HepG2 (cell line): ENCODE results near the gene GPR17. TPM values are rescaled to one million over a fixed set of nuclear protein-coding genes. Genes with fewer than 3 reads are reported as not detected.

Source experiments
- ATAD3A ChIP-seq: sonication (generic); formaldehyde crosslinking; IDR thresholded peaks from 2 replicates; pipeline ENCODE4 v1.4.0; 2020; ENCODE audit warnings: missing genetic modification reagents
- CBX1 ChIP-seq: IDR thresholded peaks from one replicate; pipeline ENCODE4 v1.6.1; 2016; ENCODE audit warnings: antibody characterized with exemption, low read depth
- DNMT1 ChIP-seq: sonication (generic); formaldehyde crosslinking; IDR thresholded peaks from 2 replicates; pipeline ENCODE4 v1.5.1; 2020; ENCODE audit warnings: mild to moderate bottlenecking, missing genetic modification reagents
- FOXK1 ChIP-seq: sonication (generic); formaldehyde crosslinking; IDR thresholded peaks from 2 replicates; pipeline ENCODE4 v1.4.0; 2020; ENCODE audit warnings: low read depth, missing genetic modification reagents, borderline replicate concordance
- HCFC1 ChIP-seq: fragments of 150-350 bp; IDR thresholded peaks from 2 replicates; pipeline ENCODE4 v1.6.1; 2014; ENCODE audit warnings: low read depth, low read length
- HNRNPUL1 ChIP-seq: fragments of 200-400 bp; formaldehyde crosslinking; IDR thresholded peaks from 2 replicates; pipeline ENCODE4 v1.6.1; 2017; ENCODE audit warnings: low read depth, mild to moderate bottlenecking, low read length, moderate library complexity
- HOXD1 ChIP-seq: sonication (generic); formaldehyde crosslinking; IDR thresholded peaks from 2 replicates; pipeline ENCODE4 v1.5.0; 2020; ENCODE audit warnings: missing genetic modification reagents
- IRX3 ChIP-seq: sonication (generic); formaldehyde crosslinking; IDR thresholded peaks from 2 replicates; pipeline ENCODE4 v1.8.1; 2023; ENCODE audit warnings: mild to moderate bottlenecking, low read depth, missing genetic modification reagents, borderline replicate concordance
- JUND ChIP-seq: sonication (generic); formaldehyde crosslinking; IDR thresholded peaks from 2 replicates; pipeline ENCODE4 v1.8.0; 2022; ENCODE audit warnings: mild to moderate bottlenecking, missing genetic modification reagents
- MBD4 ChIP-seq: IDR thresholded peaks from 2 replicates; pipeline ENCODE4 v1.6.1; 2012; ENCODE audit warnings: low read length, inconsistent platforms, borderline replicate concordance
- NCOA2 ChIP-seq: sonication (generic); formaldehyde crosslinking; IDR thresholded peaks from 2 replicates; pipeline ENCODE4 v1.8.0; 2022; ENCODE audit warnings: inconsistent platforms
- NPAS2 ChIP-seq: sonication (generic); formaldehyde crosslinking; IDR thresholded peaks from 2 replicates; pipeline ENCODE4 v1.8.0; 2022; ENCODE audit warnings: mild to moderate bottlenecking, missing genetic modification reagents, borderline replicate concordance
- SIN3B ChIP-seq: fragments of 150-350 bp; IDR thresholded peaks from 2 replicates; pipeline ENCODE4 v1.6.1; 2014; ENCODE audit warnings: low read length
- SSRP1 ChIP-seq: IDR thresholded peaks from 2 replicates; pipeline ENCODE4 v1.6.1; 2016; ENCODE audit warnings: control low read depth
- TEAD2 ChIP-seq: sonication (generic); formaldehyde crosslinking; IDR thresholded peaks from 2 replicates; pipeline ENCODE4 v1.9.0; 2021; ENCODE audit warnings: missing genetic modification reagents
- ZNF607 ChIP-seq: sonication (generic); formaldehyde crosslinking; IDR thresholded peaks from 2 replicates; pipeline ENCODE4 v1.5.1; 2020; ENCODE audit warnings: missing genetic modification reagents, mild to moderate bottlenecking, borderline replicate concordance
- ZNF652 ChIP-seq: IDR thresholded peaks from 2 replicates; pipeline ENCODE4 v1.6.1; 2016; ENCODE audit warnings: low read depth, borderline replicate concordance
- ZNF737 ChIP-seq: sonication (generic); formaldehyde crosslinking; IDR thresholded peaks from 2 replicates; pipeline ENCODE4 v1.5.0; 2020; ENCODE audit warnings: missing genetic modification reagents, mild to moderate bottlenecking, borderline replicate concordance
- ZNF772 ChIP-seq: sonication (generic); formaldehyde crosslinking; IDR thresholded peaks from 2 replicates; pipeline ENCODE4 v1.5.0; 2020; ENCODE audit warnings: mild to moderate bottlenecking, missing genetic modification reagents
- ZNF879 ChIP-seq: sonication (generic); formaldehyde crosslinking; IDR thresholded peaks from 2 replicates; pipeline ENCODE4 v1.8.1; 2023; ENCODE audit warnings: missing genetic modification reagents
- polyA plus RNA-seq, 8 experiments: library from polyadenylated mRNA; depleted of rRNA in 3 of 8; stranded (reverse) in 7 of 8; unstranded in 1 of 8; fragments of >200 nt; fragmentation: Illumina TruSeq in 4 of 8; extraction: Trizol in 4 of 8; gene quantifications; 2 replicates each; pipeline versions ENCODE4 v1.2.1 to v1.2.3, GENCODE V29; 2011 to 2016; ENCODE audit warnings: low read depth in 4 of 8, missing spikeins in 1 of 8, mixed read lengths in 1 of 8; ENCODE audit not compliant: insufficient read depth in 1 of 8
- total RNA-seq, 5 experiments: library from RNA; depleted of rRNA; stranded (reverse); fragments of >200 nt; fragmentation: Illumina TruSeq; extraction: Trizol; gene quantifications; 2 replicates each; pipeline ENCODE4 v1.2.3, GENCODE V29; 2016; ENCODE audit warnings: low read depth in 1 of 5
- TF ChIP-seq, protein P1 (sequence below): sonication (generic); formaldehyde crosslinking; IDR thresholded peaks from 2 replicates; pipeline ENCODE4 v1.8.1; 2023; ENCODE audit warnings: mild to moderate bottlenecking, missing genetic modification reagents
- TF ChIP-seq, protein P2 (sequence below): sonication (generic); formaldehyde crosslinking; IDR thresholded peaks from 2 replicates; pipeline ENCODE4 v1.8.1; 2023; ENCODE audit warnings: missing genetic modification reagents, mild to moderate bottlenecking, borderline replicate concordance
- TF ChIP-seq, protein P3 (sequence below): IDR thresholded peaks from 2 replicates; pipeline ENCODE4 v1.6.1; 2016; ENCODE audit warnings: mild to moderate bottlenecking
- TF ChIP-seq, protein P4 (sequence below): sonication (generic); formaldehyde crosslinking; IDR thresholded peaks from 2 replicates; pipeline ENCODE4 v1.8.0; 2022; ENCODE audit warnings: low read depth, missing genetic modification reagents
- TF ChIP-seq, protein P5 (sequence below): sonication (generic); formaldehyde crosslinking; conservative IDR thresholded peaks from 2 replicates; pipeline ENCODE4 v1.8.0; 2022; ENCODE audit warnings: mild to moderate bottlenecking, moderate library complexity, missing genetic modification reagents
- TF ChIP-seq, protein P6 (sequence below): sonication (generic); formaldehyde crosslinking; IDR thresholded peaks from 2 replicates; pipeline ENCODE4 v1.4.0; 2020; ENCODE audit warnings: mild to moderate bottlenecking, missing genetic modification reagents

Gene GPR17
- total and polyA plus RNA-seq, 2 of the 13 experiments (the other 11 are each of a cell fraction or from before 2014, with no cell fraction given): not detected

DNA sequence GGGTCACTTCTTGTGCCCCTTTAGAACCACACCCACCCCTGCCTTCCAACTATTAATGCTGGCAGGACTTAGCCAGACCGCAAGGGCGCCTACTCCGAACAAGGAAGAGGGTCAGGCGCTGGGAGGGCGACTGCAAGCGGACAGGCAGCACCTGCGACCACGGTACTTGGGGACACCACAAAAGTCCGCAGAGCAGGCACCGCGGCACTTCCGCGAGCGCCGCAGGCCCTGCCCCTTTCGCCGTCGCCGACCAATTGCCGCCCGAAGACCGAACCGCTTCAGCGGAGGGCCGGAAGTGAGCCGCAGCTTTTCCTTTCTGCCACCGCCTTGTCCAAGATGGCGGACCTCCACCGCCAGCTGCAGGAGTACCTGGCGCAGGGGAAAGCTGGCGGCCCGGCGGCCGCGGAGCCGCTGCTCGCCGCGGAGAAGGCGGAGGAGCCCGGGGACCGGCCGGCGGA, 55.3 kb downstream of the GPR17 start, which contains the start of gene SFT2D3 (continued):
- TF ChIP-seq ZNF607 (CRISPR knock-in tag) (0 out of 2 replicates have a peak, but pooled peaks have one; percentile 21), CBX1 (peak; percentile 36), ZNF772 (CRISPR knock-in tag) (no peak), SIN3B (no peak; the same call in 1 of the 2 replicates), HCFC1 (peak; percentile 45), IRX3 (CRISPR knock-in tag) (peak; percentile 58; the same call in 1 of the 2 replicates), ATAD3A (peak; percentile 83; the same call in 1 of the 2 replicates), ZNF737 (CRISPR knock-in tag) (no peak), DNMT1 (CRISPR knock-in tag) (no peak), HNRNPUL1 (peak; percentile 20; the same call in 1 of the 2 replicates), NCOA2 (CRISPR knock-in tag) (peak; percentile 36; the same call in 1 of the 2 replicates), MBD4 (no peak), HOXD1 (no peak; the same call in 1 of the 2 replicates), FOXK1 (CRISPR knock-in tag) (no peak; the same call in 1 of the 2 replicates), JUND (CRISPR knock-in tag) (peak; percentile 64; the same call in 1 of the 2 replicates), SSRP1 (no peak), ZNF652 (CRISPR knock-in tag) (0 out of 2 replicates have a peak, but pooled peaks have one; percentile 10), TEAD2 (CRISPR knock-in tag) (peak; percentile 56; the same call in 1 of the 2 replicates), NPAS2 (CRISPR knock-in tag) (no peak), ZNF879 (CRISPR knock-in tag) (peak; percentile 82; the same call in 1 of the 2 replicates)
- TF ChIP-seq, protein P1, sequence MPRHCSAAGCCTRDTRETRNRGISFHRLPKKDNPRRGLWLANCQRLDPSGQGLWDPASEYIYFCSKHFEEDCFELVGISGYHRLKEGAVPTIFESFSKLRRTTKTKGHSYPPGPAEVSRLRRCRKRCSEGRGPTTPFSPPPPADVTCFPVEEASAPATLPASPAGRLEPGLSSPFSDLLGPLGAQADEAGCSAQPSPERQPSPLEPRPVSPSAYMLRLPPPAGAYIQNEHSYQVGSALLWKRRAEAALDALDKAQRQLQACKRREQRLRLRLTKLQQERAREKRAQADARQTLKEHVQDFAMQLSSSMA: no peak
- TF ChIP-seq, protein P2, sequence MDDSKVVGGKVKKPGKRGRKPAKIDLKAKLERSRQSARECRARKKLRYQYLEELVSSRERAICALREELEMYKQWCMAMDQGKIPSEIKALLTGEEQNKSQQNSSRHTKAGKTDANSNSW: no peak
- TF ChIP-seq, protein P3, sequence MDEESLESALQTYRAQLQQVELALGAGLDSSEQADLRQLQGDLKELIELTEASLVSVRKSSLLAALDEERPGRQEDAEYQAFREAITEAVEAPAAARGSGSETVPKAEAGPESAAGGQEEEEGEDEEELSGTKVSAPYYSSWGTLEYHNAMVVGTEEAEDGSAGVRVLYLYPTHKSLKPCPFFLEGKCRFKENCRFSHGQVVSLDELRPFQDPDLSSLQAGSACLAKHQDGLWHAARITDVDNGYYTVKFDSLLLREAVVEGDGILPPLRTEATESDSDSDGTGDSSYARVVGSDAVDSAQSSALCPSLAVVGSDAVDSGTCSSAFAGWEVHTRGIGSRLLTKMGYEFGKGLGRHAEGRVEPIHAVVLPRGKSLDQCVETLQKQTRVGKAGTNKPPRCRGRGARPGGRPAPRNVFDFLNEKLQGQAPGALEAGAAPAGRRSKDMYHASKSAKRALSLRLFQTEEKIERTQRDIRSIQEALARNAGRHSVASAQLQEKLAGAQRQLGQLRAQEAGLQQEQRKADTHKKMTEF (CRISPR knock-in tag): peak; percentile 88; the same call in 1 of the 2 replicates
- TF ChIP-seq, protein P4, sequence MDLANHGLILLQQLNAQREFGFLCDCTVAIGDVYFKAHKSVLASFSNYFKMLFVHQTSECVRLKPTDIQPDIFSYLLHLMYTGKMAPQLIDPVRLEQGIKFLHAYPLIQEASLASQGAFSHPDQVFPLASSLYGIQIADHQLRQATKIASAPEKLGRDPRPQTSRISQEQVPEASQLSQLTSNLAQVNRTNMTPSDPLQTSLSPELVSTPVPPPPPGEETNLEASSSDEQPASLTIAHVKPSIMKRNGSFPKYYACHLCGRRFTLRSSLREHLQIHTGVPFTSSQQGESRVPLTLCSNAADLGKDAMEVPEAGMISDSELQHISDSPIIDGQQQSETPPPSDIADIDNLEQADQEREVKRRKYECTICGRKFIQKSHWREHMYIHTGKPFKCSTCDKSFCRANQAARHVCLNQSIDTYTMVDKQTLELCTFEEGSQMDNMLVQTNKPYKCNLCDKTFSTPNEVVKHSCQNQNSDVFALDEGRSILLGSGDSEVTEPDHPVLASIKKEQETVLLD (CRISPR knock-in tag): no peak; the same call in 1 of the 2 replicates
- TF ChIP-seq, protein P5, sequence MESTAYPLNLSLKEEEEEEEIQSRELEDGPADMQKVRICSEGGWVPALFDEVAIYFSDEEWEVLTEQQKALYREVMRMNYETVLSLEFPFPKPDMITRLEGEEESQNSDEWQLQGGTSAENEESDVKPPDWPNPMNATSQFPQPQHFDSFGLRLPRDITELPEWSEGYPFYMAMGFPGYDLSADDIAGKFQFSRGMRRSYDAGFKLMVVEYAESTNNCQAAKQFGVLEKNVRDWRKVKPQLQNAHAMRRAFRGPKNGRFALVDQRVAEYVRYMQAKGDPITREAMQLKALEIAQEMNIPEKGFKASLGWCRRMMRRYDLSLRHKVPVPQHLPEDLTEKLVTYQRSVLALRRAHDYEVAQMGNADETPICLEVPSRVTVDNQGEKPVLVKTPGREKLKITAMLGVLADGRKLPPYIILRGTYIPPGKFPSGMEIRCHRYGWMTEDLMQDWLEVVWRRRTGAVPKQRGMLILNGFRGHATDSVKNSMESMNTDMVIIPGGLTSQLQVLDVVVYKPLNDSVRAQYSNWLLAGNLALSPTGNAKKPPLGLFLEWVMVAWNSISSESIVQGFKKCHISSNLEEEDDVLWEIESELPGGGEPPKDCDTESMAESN (CRISPR knock-in tag): peak; percentile 86; the same call in 1 of the 2 replicates
- TF ChIP-seq, protein P6, sequence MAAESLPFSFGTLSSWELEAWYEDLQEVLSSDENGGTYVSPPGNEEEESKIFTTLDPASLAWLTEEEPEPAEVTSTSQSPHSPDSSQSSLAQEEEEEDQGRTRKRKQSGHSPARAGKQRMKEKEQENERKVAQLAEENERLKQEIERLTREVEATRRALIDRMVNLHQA (CRISPR knock-in tag): no peak
